HepG2 (cell line): ENCODE measurements around the gene CDKL2. TPM values are rescaled to one million over a fixed set of nuclear protein-coding genes. Genes with fewer than 3 reads are reported as not detected.

Experiments used
- AHDC1 ChIP-seq: sonication (generic); formaldehyde crosslinking; IDR thresholded peaks from 2 replicates; pipeline ENCODE4 v1.5.1; 2020; ENCODE audit warnings: mild to moderate bottlenecking, missing genetic modification reagents, borderline replicate concordance
- EEA1 ChIP-seq: sonication (generic); formaldehyde crosslinking; IDR thresholded peaks from 2 replicates; pipeline ENCODE4 v1.5.1; 2020; ENCODE audit warnings: mild to moderate bottlenecking, missing genetic modification reagents, borderline replicate concordance
- KIAA2018 ChIP-seq: sonication (generic); formaldehyde crosslinking; IDR thresholded peaks from 2 replicates; pipeline ENCODE4 v1.5.0; 2020; ENCODE audit warnings: mild to moderate bottlenecking, missing genetic modification reagents, borderline replicate concordance
- RNF2 ChIP-seq: fragments of 450-650 bp; conservative IDR thresholded peaks from 2 replicates; pipeline ENCODE4 v1.6.1; 2016; ENCODE audit warnings: low read depth
- THAP7 ChIP-seq: sonication (generic); formaldehyde crosslinking; IDR thresholded peaks from 2 replicates; pipeline ENCODE4 v1.8.1; 2023; ENCODE audit warnings: mild to moderate bottlenecking, missing genetic modification reagents
- ZFP37 ChIP-seq: sonication (generic); formaldehyde crosslinking; IDR thresholded peaks from 2 replicates; pipeline ENCODE4 v1.4.0; 2020; ENCODE audit warnings: missing genetic modification reagents, borderline replicate concordance
- ZNF3 ChIP-seq: IDR thresholded peaks from 2 replicates; pipeline ENCODE4 v1.7.0; 2017; ENCODE audit warnings: inconsistent platforms
- ZNF33B ChIP-seq: sonication (generic); formaldehyde crosslinking; IDR thresholded peaks from 2 replicates; pipeline ENCODE4 v1.5.1; 2020; ENCODE audit warnings: mild to moderate bottlenecking, missing genetic modification reagents
- ZNF383 ChIP-seq: sonication (generic); formaldehyde crosslinking; IDR thresholded peaks from 2 replicates; pipeline ENCODE4 v1.4.0; 2020; ENCODE audit warnings: missing genetic modification reagents, mild to moderate bottlenecking, borderline replicate concordance
- ZNF441 ChIP-seq: sonication (generic); formaldehyde crosslinking; IDR thresholded peaks from 2 replicates; pipeline ENCODE4 v1.7.0; 2021; ENCODE audit warnings: missing genetic modification reagents, borderline replicate concordance
- ZNF629 ChIP-seq: sonication (generic); formaldehyde crosslinking; conservative IDR thresholded peaks from 2 replicates; pipeline ENCODE4 v1.5.0; 2020; ENCODE audit warnings: missing genetic modification reagents
- ZNF749 ChIP-seq: sonication (generic); formaldehyde crosslinking; IDR thresholded peaks from 2 replicates; pipeline ENCODE4 v1.8.0; 2022; ENCODE audit warnings: mild to moderate bottlenecking, missing genetic modification reagents, moderate library complexity, borderline replicate concordance
- ZZZ3 ChIP-seq: sonication (generic); formaldehyde crosslinking; IDR thresholded peaks from 2 replicates; pipeline ENCODE4 v1.4.0; 2020; ENCODE audit warnings: missing genetic modification reagents, mild to moderate bottlenecking, borderline replicate concordance
- polyA plus RNA-seq, 8 experiments: library from polyadenylated mRNA; depleted of rRNA in 3 of 8; stranded (reverse) in 7 of 8; unstranded in 1 of 8; fragments of >200 nt; fragmentation: Illumina TruSeq in 4 of 8; extraction: Trizol in 4 of 8; gene quantifications; 2 replicates each; pipeline versions ENCODE4 v1.2.1 to v1.2.3, GENCODE V29; 2011 to 2016; ENCODE audit warnings: low read depth in 4 of 8, missing spikeins in 1 of 8, mixed read lengths in 1 of 8; ENCODE audit not compliant: insufficient read depth in 1 of 8
- total RNA-seq, 5 experiments: library from RNA; depleted of rRNA; stranded (reverse); fragments of >200 nt; fragmentation: Illumina TruSeq; extraction: Trizol; gene quantifications; 2 replicates each; pipeline ENCODE4 v1.2.3, GENCODE V29; 2016; ENCODE audit warnings: low read depth in 1 of 5

CDKL2 gene
- total and polyA plus RNA-seq, 2 of the 13 experiments (the other 11 are each of a cell fraction or from before 2014, with no cell fraction given) = not detected

- TF ChIP-seq KIAA2018 (CRISPR knock-in tag) (no peak), THAP7 (CRISPR knock-in tag) (no peak), RNF2 (peak; percentile 84), AHDC1 (CRISPR knock-in tag) (no peak), ZNF749 (CRISPR knock-in tag) (peak; percentile 83; the same call in 1 of the 2 replicates), ZZZ3 (CRISPR knock-in tag) (peak; percentile 56; the same call in 1 of the 2 replicates), ZNF441 (CRISPR knock-in tag) (peak; percentile 33; the same call in 1 of the 2 replicates), ZNF3 (CRISPR knock-in tag) (no peak), ZNF33B (CRISPR knock-in tag) (peak; percentile 33; the same call in 1 of the 2 replicates), ZNF383 (no peak; the same call in 1 of the 2 replicates), ZNF629 (CRISPR knock-in tag) (no peak), EEA1 (CRISPR knock-in tag) (0 out of 2 replicates have a peak, but pooled peaks have one; percentile 55), ZFP37 (CRISPR knock-in tag) (peak; percentile 67; the same call in 1 of the 2 replicates)
Observed at GRCh38 chr4:75673027-75673958, 43.0 kb upstream of the CDKL2 start, which contains the start of gene G3BP2 (continued).
